Cardiac muscle cell (in vitro differentiated cells and primary cell): Measurements from ENCODE around the gene GATA6. TPM values are rescaled to one million over a fixed set of nuclear protein-coding genes. Genes with fewer than 3 reads are reported as not detected.
A peak's percentile ranks its signal among the peaks of the same experiment; 100 is the strongest.

Source experiments
- DNase-seq, 2 donors: peaks; one replicate each; pipeline versions ENCODE4 v3.0.0 to v3.0.0-alpha.2; 2010 to 2017; ENCODE audit warnings: low read depth in 1 of 2, low spot score in 1 of 2
- H3K27ac ChIP-seq: fragments of 200-600 bp; sonication (generic); 2 replicates; pipeline ENCODE4 v1.5.1; 2016
- H3K27me3 ChIP-seq: fragments of 200-600 bp; sonication (generic); 2 replicates; pipeline ENCODE4 v1.6.0; 2016; ENCODE audit warnings: control low read depth
- H3K36me3 ChIP-seq: fragments of 200-600 bp; sonication (generic); 2 replicates; pipeline ENCODE4 v1.5.1; 2016; ENCODE audit warnings: control low read depth
- H3K4me1 ChIP-seq: fragments of 200-600 bp; sonication (generic); 2 replicates; pipeline ENCODE4 v1.8.1; 2017; ENCODE audit warnings: low read depth, mild to moderate bottlenecking, mixed run types
- H3K4me3 ChIP-seq: fragments of 200-600 bp; sonication (generic); 2 replicates; pipeline ENCODE4 v1.5.1; 2016; ENCODE audit warnings: mild to moderate bottlenecking
- H3K9me3 ChIP-seq: fragments of 200-600 bp; sonication (generic); 2 replicates; pipeline ENCODE4 v1.5.1; 2017; ENCODE audit warnings: low read depth, mild to moderate bottlenecking, control low read depth
- polyA plus RNA-seq: library from polyadenylated mRNA; unstranded; fragments of >200 nt; fragmentation: Nextera tagmentation; extraction: Ambion mirVana; gene quantifications from 2 replicates; pipeline ENCODE4 v1.2.1, GENCODE V29; 2016
- total RNA-seq: library from RNA; depleted of rRNA; stranded (reverse); fragments of >200 nt; gene quantifications from 2 replicates; pipeline ENCODE4 v1.2.3, GENCODE V29; 2016
- TF ChIP-seq, protein P1 (sequence below): IDR thresholded peaks from 2 replicates; pipeline ENCODE4 v1.5.1; 2012; ENCODE audit warnings: low read depth, mild to moderate bottlenecking, low read length

The GATA6 gene
- total and polyA plus RNA-seq, 2 experiments from 2014 or later = 104 to 182 TPM

DNA sequence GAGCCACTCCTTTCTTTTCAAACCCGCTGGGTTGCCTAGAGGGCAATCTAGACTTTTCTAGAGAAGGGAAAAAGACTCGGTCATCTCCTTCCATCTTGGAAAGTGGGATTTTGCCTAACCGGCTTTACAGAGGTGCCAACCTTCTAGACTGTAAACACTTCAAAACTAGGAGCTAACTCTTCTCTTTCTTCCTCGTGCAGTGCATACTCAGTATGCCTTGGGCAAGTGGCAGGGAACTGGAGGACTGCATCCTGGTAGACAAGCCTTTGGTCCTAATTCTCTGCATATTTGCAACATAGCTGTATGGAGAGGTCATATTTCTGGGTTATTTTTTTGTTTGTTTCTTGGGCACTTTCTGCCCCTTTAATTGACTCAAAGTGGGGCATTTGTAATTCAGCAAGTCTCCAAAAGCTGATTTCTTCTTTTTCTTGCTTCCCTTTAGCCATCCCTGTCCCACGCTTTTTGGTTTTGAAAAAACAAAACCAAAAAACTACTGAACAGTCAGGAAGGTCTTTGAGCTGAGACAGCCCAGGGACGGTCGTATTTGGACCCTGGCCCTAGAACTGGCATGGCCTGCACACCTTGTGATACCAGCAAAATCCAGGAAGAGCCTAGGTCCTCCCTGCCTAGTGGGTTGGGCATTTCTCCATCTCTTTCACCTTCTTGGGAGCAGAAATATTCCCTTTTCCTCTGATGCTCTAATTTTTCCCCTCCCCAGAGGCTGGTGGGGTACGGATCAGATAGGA lies 5.8 kb upstream of the GATA6 start:
- H3K27ac ChIP-seq = peak overlapping the region; percentile 99
- peak overlapping the region; percentile 94 for H3K4me3 ChIP-seq
- H3K36me3 ChIP-seq = peaks cover 3% of the 10 kb centered on the region
- H3K4me1 ChIP-seq = peaks cover 29% of the 10 kb centered on the region
- H3K9me3 ChIP-seq = no peaks in the 10 kb centered on the region
- DNase-seq = no peak
- no peaks in the 10 kb centered on the region for H3K27me3 ChIP-seq
- TF ChIP-seq, protein P1, sequence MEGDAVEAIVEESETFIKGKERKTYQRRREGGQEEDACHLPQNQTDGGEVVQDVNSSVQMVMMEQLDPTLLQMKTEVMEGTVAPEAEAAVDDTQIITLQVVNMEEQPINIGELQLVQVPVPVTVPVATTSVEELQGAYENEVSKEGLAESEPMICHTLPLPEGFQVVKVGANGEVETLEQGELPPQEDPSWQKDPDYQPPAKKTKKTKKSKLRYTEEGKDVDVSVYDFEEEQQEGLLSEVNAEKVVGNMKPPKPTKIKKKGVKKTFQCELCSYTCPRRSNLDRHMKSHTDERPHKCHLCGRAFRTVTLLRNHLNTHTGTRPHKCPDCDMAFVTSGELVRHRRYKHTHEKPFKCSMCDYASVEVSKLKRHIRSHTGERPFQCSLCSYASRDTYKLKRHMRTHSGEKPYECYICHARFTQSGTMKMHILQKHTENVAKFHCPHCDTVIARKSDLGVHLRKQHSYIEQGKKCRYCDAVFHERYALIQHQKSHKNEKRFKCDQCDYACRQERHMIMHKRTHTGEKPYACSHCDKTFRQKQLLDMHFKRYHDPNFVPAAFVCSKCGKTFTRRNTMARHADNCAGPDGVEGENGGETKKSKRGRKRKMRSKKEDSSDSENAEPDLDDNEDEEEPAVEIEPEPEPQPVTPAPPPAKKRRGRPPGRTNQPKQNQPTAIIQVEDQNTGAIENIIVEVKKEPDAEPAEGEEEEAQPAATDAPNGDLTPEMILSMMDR = no peak

DNA sequence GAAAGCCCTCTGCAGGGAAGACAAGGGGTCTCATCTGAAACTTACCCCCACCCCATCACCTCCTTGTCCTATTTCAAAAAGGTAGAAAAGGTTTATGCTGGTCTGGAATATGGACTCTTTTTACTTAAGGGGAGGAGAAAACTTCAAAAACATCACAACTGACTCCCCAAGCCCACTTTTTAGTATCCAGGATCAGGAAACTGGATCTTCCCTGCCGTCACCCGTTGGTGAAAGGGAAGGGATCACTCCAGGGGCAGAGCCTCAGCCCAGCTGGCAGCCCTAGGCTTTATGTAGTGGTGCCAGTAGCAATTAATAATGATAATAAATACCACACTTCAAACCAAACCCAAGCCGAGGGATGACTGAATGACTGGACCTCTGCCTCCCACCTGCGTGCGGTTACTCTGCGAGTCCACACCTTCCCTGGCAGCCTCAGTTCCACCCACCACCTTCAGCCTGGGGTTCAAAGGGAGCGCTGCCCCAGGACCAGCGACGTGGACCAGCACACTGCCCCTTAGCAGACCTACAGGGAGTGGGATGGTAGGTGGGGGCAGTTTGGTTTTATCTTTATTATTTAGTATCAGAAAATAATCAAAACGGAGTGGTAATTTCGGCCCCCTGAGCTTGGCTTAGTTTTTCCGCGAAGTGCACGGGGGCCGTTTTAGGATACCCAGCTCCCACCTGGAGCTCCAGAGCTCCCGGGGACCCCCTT lies 4.9 kb upstream of the GATA6 start:
- no peaks in the 10 kb centered on the region for H3K27me3 ChIP-seq
- no peak for DNase-seq
- peak overlapping the region; percentile 94 for H3K4me3 ChIP-seq
- H3K27ac ChIP-seq = peak overlapping the region; percentile 99
- H3K36me3 ChIP-seq = peaks cover 3% of the 10 kb centered on the region
- H3K4me1 ChIP-seq = peaks cover 25% of the 10 kb centered on the region
- TF ChIP-seq, protein P1 = no peak
- no peaks in the 10 kb centered on the region for H3K9me3 ChIP-seq

DNA sequence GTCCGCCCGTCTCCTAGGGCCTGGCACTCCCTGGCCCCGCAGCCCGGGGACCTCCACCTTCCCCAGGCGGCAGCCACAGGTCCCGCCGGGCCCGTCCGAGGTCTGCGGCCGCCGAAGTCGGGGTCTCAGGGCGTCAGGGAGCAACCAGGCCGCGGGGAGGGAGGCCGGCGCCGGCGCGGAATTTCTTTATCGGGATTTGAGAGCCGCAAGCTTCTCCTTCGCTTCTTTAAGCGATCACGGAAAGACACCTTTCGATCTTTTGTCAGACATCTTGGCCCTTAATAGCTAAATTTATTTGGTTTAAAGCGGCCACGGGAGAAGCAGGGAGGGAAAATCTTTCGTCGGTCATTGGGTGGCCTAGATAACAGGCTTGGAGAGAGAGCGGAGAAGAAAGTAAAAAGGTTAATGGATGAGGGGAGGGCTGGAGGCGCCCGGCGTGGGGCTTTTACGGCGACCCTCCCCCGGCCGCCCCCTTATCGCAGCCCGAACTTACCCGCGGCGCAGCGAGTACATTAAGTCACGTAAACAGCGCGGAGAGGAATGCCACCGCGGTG lies 4.3 kb upstream of the GATA6 start:
- Histone ChIP-seq H3K36me3 (peaks cover 3% of the 10 kb centered on the region), H3K27ac (peak overlapping the region; percentile 99), H3K4me3 (peak overlapping the region; percentile 94), H3K9me3 (no peaks in the 10 kb centered on the region), H3K4me1 (peaks cover 25% of the 10 kb centered on the region), H3K27me3 (no peaks in the 10 kb centered on the region)
- TF ChIP-seq, protein P1 = no peak
- DNase-seq = peak; percentile 33 to 66

DNA sequence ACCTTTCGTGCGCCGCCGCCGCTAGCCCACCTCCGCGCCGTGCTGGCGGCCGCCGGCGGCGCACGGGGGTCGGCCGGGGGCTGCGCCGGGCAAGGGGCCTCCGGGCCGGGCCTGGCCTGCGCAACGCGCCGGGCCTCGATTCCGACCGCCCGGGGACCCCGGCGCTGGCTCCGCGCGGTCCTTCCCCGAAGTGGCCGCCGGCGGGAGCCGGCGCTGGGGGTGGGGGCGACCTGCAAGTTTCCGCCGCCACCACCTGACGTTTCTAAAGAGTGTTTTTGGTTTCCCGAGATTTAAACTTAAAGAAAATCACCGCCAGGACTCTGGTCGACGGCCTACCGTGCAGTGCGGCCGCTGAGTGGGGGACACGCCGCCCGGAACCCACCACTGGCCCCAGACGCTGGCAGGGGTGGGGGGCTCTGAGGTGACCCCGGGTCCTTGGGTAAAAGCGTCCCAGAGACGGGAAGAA lies 3.8 kb upstream of the GATA6 start:
- Histone ChIP-seq H3K4me3 (peak overlapping the region; percentile 94), H3K27ac (peak overlapping the region; percentile 99), H3K36me3 (peaks cover 3% of the 10 kb centered on the region), H3K4me1 (peaks cover 25% of the 10 kb centered on the region), H3K9me3 (no peaks in the 10 kb centered on the region), H3K27me3 (no peaks in the 10 kb centered on the region)
- TF ChIP-seq, protein P1 = no peak
- peak; percentile 24 to 39 for DNase-seq

DNA sequence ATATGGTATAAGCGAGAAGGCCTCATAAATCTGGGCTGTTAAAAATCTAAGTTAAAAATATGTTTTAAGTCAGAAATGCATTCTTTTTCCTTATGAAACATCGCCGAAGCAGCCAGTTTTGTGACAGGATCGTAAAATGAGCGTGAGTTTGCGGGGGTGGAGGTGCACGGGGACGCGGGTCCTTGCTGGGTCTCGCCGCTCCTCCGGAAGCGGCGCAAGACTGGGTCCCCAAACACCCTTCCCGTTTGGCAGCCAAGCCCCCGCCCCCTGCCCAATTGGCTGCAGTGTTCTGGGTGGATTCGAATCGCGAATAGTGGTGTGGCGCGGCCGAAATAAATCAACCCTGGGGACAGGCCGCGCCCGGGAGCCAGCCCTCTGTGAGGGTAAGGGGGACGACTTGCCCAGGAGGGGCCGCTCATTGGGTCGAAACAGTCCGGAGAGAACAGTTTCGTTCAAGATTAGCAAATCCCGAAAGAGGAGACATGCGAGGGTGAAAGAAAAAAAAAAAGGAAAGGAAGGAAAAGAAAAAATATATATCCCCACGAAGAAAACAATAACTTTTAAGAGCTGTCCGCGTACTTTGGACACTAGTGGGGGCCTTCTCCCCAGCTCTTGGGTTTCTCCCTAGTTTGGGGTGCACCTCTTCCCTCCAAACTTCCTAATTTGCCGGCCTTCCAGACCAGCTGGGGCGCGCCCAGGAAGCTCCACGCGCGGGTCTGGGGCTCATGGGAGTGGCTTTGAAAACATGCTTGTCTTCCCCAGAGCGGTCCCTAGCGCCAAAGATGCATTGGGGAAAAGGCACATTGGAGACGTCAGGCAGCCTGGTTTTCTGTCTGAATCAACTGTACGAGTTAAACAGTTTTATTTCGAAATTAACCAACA lies 3.1 kb upstream of the GATA6 start:
- Histone ChIP-seq H3K27me3 (no peaks in the 10 kb centered on the region), H3K36me3 (peaks cover 7% of the 10 kb centered on the region), H3K4me3 (peak overlapping the region; percentile 94), H3K27ac (peak overlapping the region; percentile 99), H3K4me1 (peaks cover 25% of the 10 kb centered on the region), H3K9me3 (no peaks in the 10 kb centered on the region)
- DNase-seq = peak; percentile 73 to 75
- TF ChIP-seq, protein P1 = no peak
